Osteoblast (primary cell): ENCODE results near the gene C2CD4D. TPM values are rescaled to one million over a fixed set of nuclear protein-coding genes. Genes with fewer than 3 reads are reported as not detected.

Source experiments
- DNase-seq: peaks from one replicate; pipeline ENCODE4 v3.0.0; 2011; ENCODE audit warnings: low spot score, mixed read lengths; ENCODE audit not compliant: insufficient read length; ENCODE audit errors: missing footprints
- H2AFZ ChIP-seq: 2 replicates; pipeline ENCODE4 v1.6.0; 2011; ENCODE audit warnings: mild to moderate bottlenecking, low read length
- H3K27ac ChIP-seq: 2 replicates; pipeline ENCODE4 v1.5.1; 2011; ENCODE audit warnings: mild to moderate bottlenecking, low read depth, low read length, moderate library complexity
- H3K27me3 ChIP-seq: 2 replicates; pipeline ENCODE4 v1.6.0; 2012; ENCODE audit warnings: mild to moderate bottlenecking, control low read depth, inconsistent platforms, low read length, moderate library complexity; ENCODE audit not compliant: insufficient read depth
- H3K36me3 ChIP-seq: 2 replicates; pipeline ENCODE4 v1.5.1; 2011; ENCODE audit warnings: mild to moderate bottlenecking, low read length, control low read depth, moderate library complexity; ENCODE audit not compliant: insufficient read depth
- H3K4me1 ChIP-seq: 2 replicates; pipeline ENCODE4 v1.5.1; 2011; ENCODE audit warnings: mild to moderate bottlenecking, low read length, control low read depth, moderate library complexity; ENCODE audit not compliant: insufficient read depth
- H3K4me2 ChIP-seq: 2 replicates; pipeline ENCODE4 v1.6.0; 2011; ENCODE audit warnings: mild to moderate bottlenecking, low read length; ENCODE audit not compliant: insufficient read depth
- H3K4me3 ChIP-seq: fragments of 200-600 bp; sonication (generic); 3 replicates; pipeline ENCODE4 v1.5.1; 2012; ENCODE audit warnings: mild to moderate bottlenecking, low read length, inconsistent platforms; ENCODE audit not compliant: insufficient read depth
- H3K79me2 ChIP-seq: 2 replicates; pipeline ENCODE4 v1.6.0; 2012; ENCODE audit warnings: mild to moderate bottlenecking, low read length, control low read depth, inconsistent platforms; ENCODE audit not compliant: insufficient read depth
- H3K9me3 ChIP-seq: 2 replicates; pipeline ENCODE4 v1.5.1; 2011; ENCODE audit warnings: low read depth, low read length, control low read depth
- H4K20me1 ChIP-seq: 2 replicates; pipeline ENCODE4 v1.6.0; 2012; ENCODE audit warnings: mild to moderate bottlenecking, low read length, control low read depth; ENCODE audit not compliant: insufficient read depth
- CTCF ChIP-seq: IDR thresholded peaks from 2 replicates; pipeline ENCODE4 v1.5.1; 2011; ENCODE audit warnings: mild to moderate bottlenecking, low read depth, low read length, moderate library complexity; ENCODE audit errors: extremely low read depth
- total RNA-seq: library from RNA; depleted of rRNA; stranded (reverse); fragments of >200 nt; gene quantifications from 2 replicates; pipeline ENCODE4 v1.2.3, GENCODE V29; 2012

Gene C2CD4D
- total RNA-seq, 1 donor, result not detected

DNA sequence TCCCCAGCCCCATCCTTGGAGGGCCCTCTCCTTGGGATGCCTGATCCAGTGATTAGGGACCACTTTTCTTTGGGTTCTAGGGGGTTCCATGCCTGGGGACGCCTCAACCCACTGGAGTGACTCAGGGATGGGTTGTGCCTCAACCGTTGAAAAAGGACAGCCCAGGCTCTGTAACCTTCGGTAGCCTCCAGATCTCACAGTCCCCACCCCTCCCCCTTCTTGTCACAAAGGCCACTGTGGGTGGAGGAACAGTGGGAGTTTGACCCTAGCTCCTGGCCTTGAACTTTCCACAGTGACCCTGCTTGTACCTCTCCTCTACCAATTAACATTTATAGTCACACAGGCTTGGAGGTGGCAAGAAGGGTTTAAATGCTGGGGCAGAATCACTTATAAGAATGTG is 5.4 kb downstream of the C2CD4D start:
- DNase-seq, result no peak
- no peak for TF ChIP-seq CTCF
- peaks cover 3% of the 10 kb centered on the region for H3K4me1 ChIP-seq
- H3K4me3 ChIP-seq, result no peak overlapping the region
- peaks cover 40% of the 10 kb centered on the region for H3K27me3 ChIP-seq
- no peak overlapping the region for H3K4me2 ChIP-seq
- H2AFZ ChIP-seq, result no peak overlapping the region
- H3K79me2 ChIP-seq, result no peaks in the 10 kb centered on the region
- H3K9me3 ChIP-seq, result no peaks in the 10 kb centered on the region
- H3K36me3 ChIP-seq, result no peaks in the 10 kb centered on the region
- H3K27ac ChIP-seq, result no peak overlapping the region
- H4K20me1 ChIP-seq, result peaks cover 2% of the 10 kb centered on the region

DNA sequence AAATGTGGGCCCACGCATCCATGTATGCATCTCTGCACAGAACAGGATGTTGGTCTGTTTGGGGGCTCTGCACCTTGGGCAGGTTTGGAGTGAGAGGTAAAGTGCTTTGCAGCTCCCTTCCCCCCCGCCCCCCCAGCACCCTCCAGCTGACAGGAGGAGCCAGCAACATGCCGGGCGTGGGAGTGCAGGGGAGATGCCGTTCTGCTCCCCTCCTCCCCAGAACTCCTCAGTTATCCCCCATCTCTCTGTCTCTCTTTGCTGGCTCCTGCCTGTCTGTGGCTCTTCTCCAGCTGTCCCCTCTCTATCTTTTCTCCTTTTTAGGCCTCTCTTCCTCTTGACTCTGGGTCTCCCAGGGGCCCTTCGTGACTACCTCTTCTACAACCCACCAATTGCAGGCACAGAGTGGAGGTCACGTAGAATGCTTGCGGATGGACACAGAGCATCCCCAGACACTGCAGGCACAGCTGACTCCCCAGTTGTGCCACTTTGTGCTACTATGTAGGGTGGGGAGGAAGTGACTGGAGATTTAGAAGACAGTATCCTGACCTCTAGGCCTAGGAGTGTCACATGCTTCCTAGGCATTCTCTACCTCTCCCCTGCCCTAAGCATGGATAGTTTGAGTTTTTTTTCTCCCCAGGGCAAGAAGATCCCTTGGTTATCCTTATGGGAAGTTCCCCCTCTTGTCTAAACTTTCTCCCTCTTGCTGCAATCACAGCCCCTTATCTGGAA is 6.3 kb downstream of the C2CD4D start:
- Histone ChIP-seq H2AFZ (no peak overlapping the region), H4K20me1 (no peaks in the 10 kb centered on the region), H3K4me1 (no peaks in the 10 kb centered on the region), H3K4me2 (no peak overlapping the region), H3K79me2 (no peaks in the 10 kb centered on the region), H3K27me3 (peaks cover 31% of the 10 kb centered on the region), H3K9me3 (no peaks in the 10 kb centered on the region), H3K36me3 (no peaks in the 10 kb centered on the region), H3K27ac (no peak overlapping the region), H3K4me3 (no peak overlapping the region)
- no peak for TF ChIP-seq CTCF
- DNase-seq, result peak; percentile 56

DNA sequence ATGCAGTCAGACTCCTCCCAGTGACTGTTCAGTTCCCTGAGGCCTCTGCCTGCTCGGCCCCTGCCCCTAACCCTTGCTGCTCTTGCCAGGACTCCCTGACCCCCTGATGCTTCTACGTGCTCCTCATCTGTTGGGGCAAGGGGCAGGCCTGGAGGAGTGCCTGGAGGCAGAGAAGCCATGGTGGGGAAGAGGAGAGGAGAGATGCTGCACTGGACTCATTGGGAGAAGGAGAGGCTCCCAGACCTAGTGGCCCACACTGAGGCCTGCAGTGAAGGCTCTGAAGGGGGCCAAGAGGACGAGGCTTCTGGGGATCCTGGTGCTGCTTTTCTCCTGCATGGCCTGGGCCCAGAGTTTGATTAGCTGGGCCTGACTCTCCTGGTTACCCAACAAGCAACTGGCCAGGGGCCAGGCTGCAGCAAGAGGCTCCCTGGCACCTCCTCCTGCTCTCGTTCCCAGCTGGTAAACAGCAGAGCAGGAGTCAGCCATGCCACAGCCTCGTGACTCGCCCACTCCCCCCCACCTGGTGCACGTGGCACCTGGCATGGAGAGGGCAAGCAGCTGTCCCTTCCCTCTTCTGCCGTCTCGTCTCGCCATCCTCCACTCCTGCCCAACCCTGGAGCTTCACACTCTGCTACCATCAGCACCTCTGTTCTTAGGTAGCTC is 7.2 kb downstream of the C2CD4D start:
- no peak overlapping the region for H3K27ac ChIP-seq
- peak; percentile 92 for DNase-seq
- no peaks in the 10 kb centered on the region for H3K4me1 ChIP-seq
- H3K4me2 ChIP-seq, result no peak overlapping the region
- H3K79me2 ChIP-seq, result no peaks in the 10 kb centered on the region
- H3K27me3 ChIP-seq, result peaks cover 25% of the 10 kb centered on the region
- H3K9me3 ChIP-seq, result no peaks in the 10 kb centered on the region
- no peak overlapping the region for H2AFZ ChIP-seq
- H3K36me3 ChIP-seq, result no peaks in the 10 kb centered on the region
- H4K20me1 ChIP-seq, result no peaks in the 10 kb centered on the region
- no peak for TF ChIP-seq CTCF
- H3K4me3 ChIP-seq, result no peak overlapping the region

- no peak for TF ChIP-seq CTCF
- DNase-seq, result no peak
- H3K4me2 ChIP-seq, result no peak within 1 kb of the TSS
- H3K4me1 ChIP-seq, result no peaks in the 10 kb centered on the region
- no peaks in the 10 kb centered on the region for H3K9me3 ChIP-seq
- H4K20me1 ChIP-seq, result no peaks in the 10 kb centered on the region
- H3K79me2 ChIP-seq, result no peaks in the 10 kb centered on the region
- no peaks in the 10 kb centered on the region for H3K36me3 ChIP-seq
- H3K27ac ChIP-seq, result no peak within 1 kb of the TSS
- no peak within 1 kb of the TSS for H3K4me3 ChIP-seq
- no peak within 1 kb of the TSS for H2AFZ ChIP-seq
- peaks cover 17% of the 10 kb centered on the region for H3K27me3 ChIP-seq
Observed at GRCh38 chr1:151831605-151832004, 8.0 kb downstream of the C2CD4D start, which contains the start of gene RORC. TSS of gene RORC (minus strand) at chr1:151831802. CDS start at chr1:151831764, 38 bp downstream.
